Measurements from ENCODE around the gene H2BK1.

GRCh38 chr7:151191544-151191943 lies 18.7 kb downstream of the H2BK1 start:
- TF ChIP-seq CTCF (IDR thresholded peaks at IDR 0.05) (no peak), POLR2A (IDR thresholded peaks at IDR 0.05) (no peak)

Data from body of pancreas (tissue), 4 donors.